Liver (tissue), 9 donors: ENCODE results near the gene MID2. TPM values are rescaled to one million over a fixed set of nuclear protein-coding genes. Genes with fewer than 3 reads are reported as not detected.

Source experiments
- DNase-seq: peaks from one replicate; pipeline ENCODE4 v3.0.0-alpha.2; 2017; ENCODE audit warnings: low spot score
- H3K27ac ChIP-seq, 2 donors: one replicate each; pipeline ENCODE4 v1.7.0; 2013; ENCODE audit warnings: inconsistent platforms in 2 of 2, low read length in 2 of 2, control low read depth in 1 of 2, low read depth in 1 of 2, mild to moderate bottlenecking in 1 of 2
- H3K27me3 ChIP-seq, 4 donors: one replicate each; pipeline versions ENCODE4 v1.6.1 to v1.7.0; 2013; ENCODE audit warnings: low read length in 3 of 4, inconsistent platforms in 1 of 4, mild to moderate bottlenecking in 1 of 4, moderate library complexity in 1 of 4; ENCODE audit not compliant: control insufficient read depth in 4 of 4, insufficient read depth in 4 of 4
- H3K36me3 ChIP-seq, 4 donors: one replicate each; pipeline versions ENCODE4 v1.6.1 to v1.7.0; 2013; ENCODE audit warnings: low read length in 3 of 4, mild to moderate bottlenecking in 3 of 4, low read depth in 1 of 4, moderate library complexity in 1 of 4; ENCODE audit not compliant: control insufficient read depth in 4 of 4, insufficient read depth in 3 of 4
- H3K4me1 ChIP-seq, 4 donors: one replicate each; pipeline versions ENCODE4 v1.6.1 to v1.7.0; 2013; ENCODE audit warnings: low read length in 3 of 4, mild to moderate bottlenecking in 3 of 4, moderate library complexity in 1 of 4; ENCODE audit not compliant: control insufficient read depth in 4 of 4, insufficient read depth in 4 of 4
- H3K4me3 ChIP-seq, 3 donors: one replicate each; pipeline versions ENCODE4 v1.6.1 to v1.7.0; 2013; ENCODE audit warnings: low read length in 3 of 3, control low read depth in 1 of 3, low read depth in 1 of 3, mild to moderate bottlenecking in 1 of 3
- H3K9ac ChIP-seq, 2 donors: one replicate each; pipeline ENCODE4 v1.7.0; 2013; ENCODE audit warnings: low read length in 2 of 2, mild to moderate bottlenecking in 2 of 2, moderate library complexity in 2 of 2, control low read depth in 1 of 2, low read depth in 1 of 2
- H3K9me3 ChIP-seq, 4 donors: one replicate each; pipeline versions ENCODE4 v1.6.1 to v1.7.0; 2013; ENCODE audit warnings: low read length in 3 of 4; ENCODE audit not compliant: control insufficient read depth in 4 of 4
- EGR1 ChIP-seq, 2 donors: IDR thresholded peaks; 2 replicates each; pipeline ENCODE4 v1.6.1; 2016 to 2018; ENCODE audit warnings: antibody characterized with exemption in 2 of 2, low read depth in 2 of 2
- FOXA1 ChIP-seq: IDR thresholded peaks from 2 replicates; pipeline ENCODE4 v1.6.1; 2016; ENCODE audit warnings: antibody characterized with exemption
- FOXA2 ChIP-seq: IDR thresholded peaks from 2 replicates; pipeline ENCODE4 v1.6.1; 2016; ENCODE audit warnings: antibody characterized with exemption
- GABPA ChIP-seq, 2 donors: IDR thresholded peaks in 1 of 2; conservative IDR thresholded peaks in 1 of 2; 2 replicates each; pipeline ENCODE4 v1.6.1; 2016; ENCODE audit warnings: antibody characterized with exemption in 2 of 2, mild to moderate bottlenecking in 1 of 2, moderate library complexity in 1 of 2
- HNF4A ChIP-seq, 2 donors: conservative IDR thresholded peaks; 2 replicates each; pipeline ENCODE4 v1.6.1; 2016; ENCODE audit warnings: antibody characterized with exemption in 2 of 2, mild to moderate bottlenecking in 2 of 2
- HNF4G ChIP-seq: IDR thresholded peaks from 2 replicates; pipeline ENCODE4 v1.6.1; 2016; ENCODE audit warnings: antibody characterized with exemption
- JUND ChIP-seq, 2 donors: IDR thresholded peaks; 2 replicates each; pipeline ENCODE4 v1.6.1; 2016; ENCODE audit warnings: antibody characterized with exemption in 2 of 2
- NR2F2 ChIP-seq: IDR thresholded peaks from 2 replicates; pipeline ENCODE4 v1.6.1; 2016; ENCODE audit warnings: antibody characterized with exemption
- RAD21 ChIP-seq, 2 donors: IDR thresholded peaks; 2 replicates each; pipeline ENCODE4 v1.6.1; 2016; ENCODE audit warnings: antibody characterized with exemption in 2 of 2, mild to moderate bottlenecking in 2 of 2
- REST ChIP-seq: IDR thresholded peaks from 2 replicates; pipeline ENCODE4 v1.6.1; 2016; ENCODE audit warnings: antibody characterized with exemption, mild to moderate bottlenecking
- RXRA ChIP-seq, 2 donors: IDR thresholded peaks; 2 replicates each; pipeline ENCODE4 v1.6.1; 2017 to 2018; ENCODE audit warnings: antibody characterized with exemption in 2 of 2, mild to moderate bottlenecking in 1 of 2
- SP1 ChIP-seq: IDR thresholded peaks from 2 replicates; pipeline ENCODE4 v1.6.1; 2018; ENCODE audit warnings: antibody characterized with exemption, mild to moderate bottlenecking
- TAF1 ChIP-seq: conservative IDR thresholded peaks from 2 replicates; pipeline ENCODE4 v1.6.1; 2016; ENCODE audit warnings: antibody characterized with exemption, mild to moderate bottlenecking
- ZBTB33 ChIP-seq: IDR thresholded peaks from 2 replicates; pipeline ENCODE4 v1.6.1; 2016; ENCODE audit warnings: antibody characterized with exemption
- WGBS: extraction: QIAGEN DNeasy Blood & Tissue Kit; methylation state at CpG from one replicate; pipeline ENCODE4 v1.1.7; 2013; 5-methylcytosine and 5-hydroxymethylcytosine counted together
- polyA plus RNA-seq, 2 donors: library from polyadenylated mRNA; stranded (reverse) in 1 of 2; unstranded in 1 of 2; fragments of 200-250 nt in 1 of 2; fragments of >200 nt in 1 of 2; fragmentation: Nextera tagmentation in 1 of 2; extraction: Ambion mirVana in 1 of 2; gene quantifications; one replicate each; pipeline versions ENCODE4 v1.2.1 to v1.2.3, GENCODE V29; 2013 to 2015
- total RNA-seq, 2 donors: library from RNA; depleted of rRNA; stranded (reverse); fragments of >200 nt; gene quantifications; one replicate each; pipeline ENCODE4 v1.2.3, GENCODE V29; 2014
- TF ChIP-seq, protein P1 (sequence below): fragments of 150-350 bp; IDR thresholded peaks from 2 replicates; pipeline ENCODE4 v1.5.1; 2017; ENCODE audit warnings: improper control_type of control experiment, low read depth, low read length; ENCODE audit not compliant: missing input control
- TF ChIP-seq, protein P2 (sequence below): IDR thresholded peaks from 2 replicates; pipeline ENCODE4 v1.6.1; 2016; ENCODE audit warnings: antibody characterized with exemption
- TF ChIP-seq, protein P3 (sequence below): IDR thresholded peaks from 2 replicates; pipeline ENCODE4 v1.6.1; 2016; ENCODE audit warnings: antibody characterized with exemption
- donor health status: healthy.
- donor health status: healthy.
- donor health status: healthy.
- donor health status: healthy.
- donor health status: healthy.

MID2 gene
- total and polyA plus RNA-seq, 4 donors, result 2.2 to 12.2 (median 3.7) TPM

DNA sequence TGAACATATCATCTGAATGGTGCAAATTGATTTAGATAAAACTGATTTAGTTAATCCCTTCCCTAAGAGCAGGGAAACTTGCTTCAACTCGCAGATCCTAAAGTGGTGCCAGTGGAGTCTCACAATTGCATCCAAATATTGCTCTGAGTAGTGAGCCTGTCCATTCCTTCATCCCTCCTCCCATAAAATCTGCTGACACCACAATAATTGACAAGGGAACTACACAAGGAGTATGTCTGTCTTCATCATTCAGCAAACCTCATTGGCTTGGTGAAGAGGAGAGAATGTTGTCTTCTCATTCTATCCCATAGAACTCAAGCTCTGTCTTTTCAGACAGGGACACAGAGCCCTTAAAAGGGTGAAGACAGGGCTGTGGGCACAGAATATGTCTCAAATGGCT is 4.2 kb downstream of the MID2 start:
- no peaks in the 10 kb centered on the region for H3K9me3 ChIP-seq
- TF ChIP-seq SP1 (no peak), JUND (IDR thresholded peaks at IDR 0.05) (no peak), RAD21 (IDR thresholded peaks at IDR 0.05) (no peak), NR2F2 (no peak), REST (no peak), FOXA2 (no peak), FOXA1 (no peak), GABPA (IDR thresholded peaks at IDR 0.05 in 1 of 2, conservative IDR thresholded peaks at IDR 0.05 in 1 of 2) (no peak), TAF1 (no peak), HNF4G (no peak), EGR1 (IDR thresholded peaks at IDR 0.05; ENCODE audit: low read depth in 2 of 2) (no peak), ZBTB33 (no peak), RXRA (IDR thresholded peaks at IDR 0.05) (no peak), HNF4A (conservative IDR thresholded peaks at IDR 0.05) (no peak)
- TF ChIP-seq, protein P1, sequence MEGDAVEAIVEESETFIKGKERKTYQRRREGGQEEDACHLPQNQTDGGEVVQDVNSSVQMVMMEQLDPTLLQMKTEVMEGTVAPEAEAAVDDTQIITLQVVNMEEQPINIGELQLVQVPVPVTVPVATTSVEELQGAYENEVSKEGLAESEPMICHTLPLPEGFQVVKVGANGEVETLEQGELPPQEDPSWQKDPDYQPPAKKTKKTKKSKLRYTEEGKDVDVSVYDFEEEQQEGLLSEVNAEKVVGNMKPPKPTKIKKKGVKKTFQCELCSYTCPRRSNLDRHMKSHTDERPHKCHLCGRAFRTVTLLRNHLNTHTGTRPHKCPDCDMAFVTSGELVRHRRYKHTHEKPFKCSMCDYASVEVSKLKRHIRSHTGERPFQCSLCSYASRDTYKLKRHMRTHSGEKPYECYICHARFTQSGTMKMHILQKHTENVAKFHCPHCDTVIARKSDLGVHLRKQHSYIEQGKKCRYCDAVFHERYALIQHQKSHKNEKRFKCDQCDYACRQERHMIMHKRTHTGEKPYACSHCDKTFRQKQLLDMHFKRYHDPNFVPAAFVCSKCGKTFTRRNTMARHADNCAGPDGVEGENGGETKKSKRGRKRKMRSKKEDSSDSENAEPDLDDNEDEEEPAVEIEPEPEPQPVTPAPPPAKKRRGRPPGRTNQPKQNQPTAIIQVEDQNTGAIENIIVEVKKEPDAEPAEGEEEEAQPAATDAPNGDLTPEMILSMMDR, result no peak
- TF ChIP-seq, protein P2, sequence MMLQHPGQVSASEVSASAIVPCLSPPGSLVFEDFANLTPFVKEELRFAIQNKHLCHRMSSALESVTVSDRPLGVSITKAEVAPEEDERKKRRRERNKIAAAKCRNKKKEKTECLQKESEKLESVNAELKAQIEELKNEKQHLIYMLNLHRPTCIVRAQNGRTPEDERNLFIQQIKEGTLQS, result no peak
- TF ChIP-seq, protein P3, sequence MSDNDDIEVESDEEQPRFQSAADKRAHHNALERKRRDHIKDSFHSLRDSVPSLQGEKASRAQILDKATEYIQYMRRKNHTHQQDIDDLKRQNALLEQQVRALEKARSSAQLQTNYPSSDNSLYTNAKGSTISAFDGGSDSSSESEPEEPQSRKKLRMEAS, result no peak
- peaks cover 0 to 2% (median 0%) of the 10 kb centered on the region in 4 donors for H3K27me3 ChIP-seq
- peaks cover 0 to 5% (median 2%) of the 10 kb centered on the region in 4 donors for H3K4me1 ChIP-seq
- no peak for DNase-seq
- H3K36me3 ChIP-seq, result no peaks in the 10 kb centered on the region
- no peak overlapping the region for H3K9ac ChIP-seq
- no peak overlapping the region for H3K4me3 ChIP-seq
- H3K27ac ChIP-seq, result no peak overlapping the region
- 89% methylated on average over 1 of the region's 1 CpG for WGBS
